Measurements from ENCODE around the gene DDX27. TPM values are rescaled to one million over a fixed set of nuclear protein-coding genes. Genes with fewer than 3 reads are reported as not detected.
"Not testable (repeated sequence)": the region's sequence is repeated elsewhere in the genome, so short reads cannot be mapped to it uniquely, and the experiment has no call there.

DDX27 gene
- total RNA-seq, 1 donor from 2014 or later: 13.4 TPM

DNA sequence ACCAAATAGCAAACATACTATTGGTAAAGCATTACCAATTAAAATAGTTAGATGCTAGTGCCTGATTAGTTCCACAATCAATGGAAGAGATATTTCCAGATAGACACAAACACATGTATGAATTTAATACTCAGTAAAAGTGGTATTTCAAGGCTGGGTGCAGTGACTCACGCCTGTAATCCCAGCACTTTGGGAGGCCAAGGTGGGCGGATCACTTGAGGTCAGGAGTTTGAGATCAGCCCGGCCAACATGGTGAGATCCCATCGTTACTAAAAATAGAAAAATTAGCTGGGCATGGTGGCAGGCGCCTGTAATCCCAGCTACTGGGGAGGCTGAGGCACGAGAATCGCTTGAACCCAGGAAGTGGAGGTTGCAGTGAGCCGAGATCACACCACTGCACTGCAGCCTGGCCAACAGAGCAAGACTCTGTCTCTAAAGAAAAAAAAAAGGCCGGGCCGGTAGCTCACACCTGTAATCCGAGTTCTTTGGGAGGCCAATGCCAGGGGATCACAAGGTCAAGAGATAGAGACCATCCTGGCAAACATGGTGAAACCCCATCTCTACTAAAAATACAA, 26.2 kb upstream of the DDX27 start:
- ATAC-seq; intact Hi-C loops (cut with micrococcal nuclease); DNase-seq: not testable (repeated sequence)

DNA sequence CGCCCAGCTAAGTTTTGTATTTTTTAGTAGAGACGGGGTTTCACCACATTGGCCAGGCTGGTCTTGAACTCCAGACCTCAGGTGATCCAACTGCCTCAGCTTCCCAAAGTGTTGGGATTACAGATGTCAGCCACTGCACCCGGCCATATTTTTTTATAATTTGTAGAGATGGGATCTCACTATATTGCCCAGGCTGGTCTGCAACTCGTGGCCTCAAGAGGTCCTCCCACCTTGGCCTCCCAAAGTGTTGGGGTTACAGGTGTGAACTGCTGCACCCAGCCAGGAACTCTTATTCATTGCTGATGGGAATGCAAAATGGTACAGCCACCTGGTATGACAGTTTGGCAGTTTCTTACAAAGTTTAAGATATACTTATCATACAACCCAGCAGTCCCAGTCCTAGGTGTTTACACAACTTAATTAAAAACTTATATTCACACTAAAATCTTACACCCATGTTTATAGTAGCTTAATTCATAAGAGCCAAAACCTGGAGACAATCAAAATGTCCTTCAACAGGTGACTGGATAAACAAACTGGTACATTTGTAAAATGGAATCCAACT, 19.4 kb upstream of the DDX27 start:
- no peak for ATAC-seq
- DNase-seq: no peak
- intact Hi-C loops (cut with micrococcal nuclease): no loop called here

- DNase-seq (no peak), ATAC-seq (no peak)
- intact Hi-C loops (cut with micrococcal nuclease): no loop called here
Measured at GRCh38 chr20:49203011-49203410, 16.2 kb upstream of the DDX27 start.

- ATAC-seq (no peak), DNase-seq (no peak)
- intact Hi-C loops (cut with micrococcal nuclease): no loop called here
Measured at GRCh38 chr20:49203746-49204145, 15.5 kb upstream of the DDX27 start.

- no peak for ATAC-seq
- DNase-seq: no peak
- intact Hi-C loops (cut with micrococcal nuclease): no loop called here
Measured at GRCh38 chr20:49207076-49207475, 12.1 kb upstream of the DDX27 start.

DNA sequence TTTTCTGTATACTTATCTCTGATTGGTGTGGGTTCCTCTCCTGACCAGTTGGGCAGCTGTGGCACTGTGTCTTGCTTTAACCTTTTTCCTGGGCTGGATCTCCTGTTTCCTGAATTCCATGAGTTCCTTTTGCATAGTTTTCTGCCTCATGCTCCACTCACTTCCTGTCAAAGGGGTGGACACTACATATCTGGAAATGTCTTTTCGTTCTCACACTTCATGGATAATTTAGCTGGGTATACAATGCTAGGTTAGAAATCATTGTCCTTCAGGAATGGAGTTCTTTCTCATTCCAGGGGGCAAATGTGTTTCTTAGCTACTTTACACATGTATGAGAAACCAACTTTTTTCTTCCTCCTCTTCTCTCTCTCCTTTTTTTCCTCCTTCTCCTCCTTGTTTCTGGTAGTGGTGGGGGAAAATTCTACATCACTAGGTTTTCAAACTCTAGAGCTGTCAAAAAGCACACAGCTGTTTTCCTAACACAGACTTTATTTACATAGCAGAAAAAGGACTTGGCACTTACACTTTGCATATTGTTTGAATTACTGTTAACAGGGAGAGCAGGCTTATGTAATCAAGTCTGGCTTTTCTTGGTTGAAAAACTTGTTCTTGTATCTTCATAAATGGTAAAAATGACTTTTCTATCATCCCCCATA, 9.0 kb upstream of the DDX27 start:
- intact Hi-C loops (cut with micrococcal nuclease): no loop called here
- DNase-seq: no peak
- no peak for ATAC-seq

- intact Hi-C loops (cut with micrococcal nuclease): no loop called here
- DNase-seq (no peak), ATAC-seq (no peak)
Measured at GRCh38 chr20:49210757-49211110, 8.5 kb upstream of the DDX27 start.

DNA sequence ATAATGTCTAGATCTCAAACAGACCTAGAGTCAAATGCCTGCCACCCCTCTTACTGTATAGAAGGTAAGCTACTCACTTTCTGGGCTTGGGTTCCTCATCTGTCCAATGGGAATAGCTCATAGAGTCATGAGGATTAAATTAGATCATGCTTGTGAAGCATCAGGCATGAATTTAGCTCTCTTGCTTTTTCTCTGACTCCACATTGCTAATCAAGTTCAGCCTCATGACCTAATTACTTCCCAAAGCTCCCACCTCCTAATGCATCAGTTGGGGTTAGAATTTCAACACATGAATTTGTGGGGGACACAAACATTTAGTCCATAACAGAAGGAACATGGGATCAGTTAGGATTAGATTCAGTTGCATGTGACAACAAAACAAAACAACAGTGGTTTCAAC, 4.6 kb upstream of the DDX27 start:
- no peak for ATAC-seq
- no peak for DNase-seq
- intact Hi-C loops (cut with micrococcal nuclease): loop anchor here (2.0 kb wide), 1 partner anchor 82 kb away; no protein-coding TSS in a partner anchor

DNA sequence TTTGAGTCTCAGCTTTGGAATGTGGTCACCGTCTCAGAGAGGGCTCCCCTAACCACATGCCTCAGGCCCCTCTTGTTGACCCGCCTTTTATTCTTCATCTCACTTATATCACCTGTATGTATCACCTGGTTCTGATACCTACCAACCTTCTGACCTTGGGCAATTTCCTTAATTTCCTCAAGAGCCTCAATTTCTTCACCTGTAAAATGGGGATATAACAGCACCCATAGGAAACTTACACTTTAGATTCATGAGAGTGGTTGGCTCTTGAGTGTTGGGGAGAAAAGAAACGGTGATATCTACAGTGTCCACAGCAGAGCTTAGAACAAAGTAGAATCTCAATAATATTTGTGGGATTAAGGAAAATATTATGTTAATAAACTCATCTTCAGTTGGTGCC, 4.0 kb upstream of the DDX27 start:
- ATAC-seq: no peak
- intact Hi-C loops (cut with micrococcal nuclease): loop anchor here (2.0 kb wide), 1 partner anchor 82 kb away; no protein-coding TSS in a partner anchor
- DNase-seq: no peak

GRCh38 chr20:49216991-49217578, 2.1 kb upstream of the DDX27 start:
- peak; percentile 58 for ATAC-seq
- intact Hi-C loops (cut with micrococcal nuclease): no loop called here
- peak; percentile 94 for DNase-seq

- peak; percentile 9 for ATAC-seq
- intact Hi-C loops (cut with micrococcal nuclease): not testable (repeated sequence)
- DNase-seq: peak; percentile 52
Measured at GRCh38 chr20:49218739-49219090, 501 bp upstream of the DDX27 start.

GRCh38 chr20:49219924-49220831, 962 bp downstream of the DDX27 start:
- peak; percentile 2 for ATAC-seq
- intact Hi-C loops (cut with micrococcal nuclease): no loop called here
- DNase-seq: no peak

DNA sequence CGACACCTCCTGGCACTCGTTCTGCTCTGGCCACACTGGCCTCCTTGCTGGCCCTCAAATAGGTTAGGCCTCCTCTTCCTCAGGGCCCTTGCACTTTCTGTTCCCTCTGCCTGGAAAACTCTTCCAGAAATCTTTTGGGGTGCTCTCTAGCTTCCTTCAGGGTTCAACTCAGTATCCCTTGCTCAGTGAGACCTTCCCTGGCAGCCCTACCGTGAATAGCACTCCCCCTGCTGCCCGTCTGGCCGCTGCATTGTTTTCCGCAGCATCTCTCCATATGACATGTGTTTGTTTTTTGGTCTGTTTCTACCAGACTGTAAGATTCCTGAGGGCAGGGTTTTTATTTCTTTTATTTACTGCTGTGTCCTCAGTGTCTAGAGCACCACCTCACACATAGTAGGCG, 6.7 kb downstream of the DDX27 start:
- DNase-seq (no peak), ATAC-seq (no peak)
- intact Hi-C loops (cut with micrococcal nuclease): no loop called here

DNA sequence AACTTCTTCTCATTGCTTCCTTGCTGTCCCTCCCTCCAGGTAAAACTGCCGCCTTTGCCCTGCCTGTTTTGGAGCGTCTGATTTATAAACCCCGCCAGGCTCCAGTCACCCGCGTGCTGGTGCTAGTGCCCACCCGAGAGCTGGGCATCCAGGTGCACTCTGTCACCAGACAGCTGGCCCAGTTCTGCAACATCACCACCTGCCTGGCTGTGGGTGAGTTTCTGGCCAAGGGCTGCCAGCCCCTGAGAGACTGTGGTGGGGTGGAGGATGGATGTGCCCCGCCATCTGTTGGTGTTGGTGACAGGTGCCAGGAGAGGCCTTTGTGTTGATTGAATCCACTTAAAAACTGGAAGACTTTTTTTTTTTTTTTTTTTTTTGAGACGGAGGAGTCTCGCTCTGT, 9.5 kb downstream of the DDX27 start:
- no peak for ATAC-seq
- intact Hi-C loops (cut with micrococcal nuclease): no loop called here
- DNase-seq: no peak

GRCh38 chr20:49229381-49229780, 10.2 kb downstream of the DDX27 start:
- no peak for DNase-seq
- no peak for ATAC-seq
- intact Hi-C loops (cut with micrococcal nuclease): no loop called here

DNA sequence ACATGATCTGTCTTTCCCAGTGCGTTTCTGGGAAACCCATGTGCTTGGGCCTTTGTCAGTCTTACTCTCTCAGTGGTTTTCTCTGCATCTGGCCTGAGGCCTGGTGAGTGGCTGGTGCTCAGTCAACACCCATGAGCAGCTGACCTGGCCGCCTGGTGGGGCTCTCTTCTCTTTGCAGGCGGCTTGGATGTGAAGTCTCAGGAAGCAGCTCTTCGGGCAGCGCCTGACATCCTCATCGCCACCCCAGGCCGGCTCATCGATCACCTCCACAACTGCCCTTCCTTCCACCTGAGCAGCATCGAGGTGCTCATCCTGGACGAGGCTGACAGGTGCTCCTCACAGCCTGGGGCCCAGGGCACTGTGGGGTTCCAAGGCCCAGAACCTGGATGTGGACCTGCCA, 10.8 kb downstream of the DDX27 start:
- no peak for DNase-seq
- no peak for ATAC-seq
- intact Hi-C loops (cut with micrococcal nuclease): no loop called here

DNA sequence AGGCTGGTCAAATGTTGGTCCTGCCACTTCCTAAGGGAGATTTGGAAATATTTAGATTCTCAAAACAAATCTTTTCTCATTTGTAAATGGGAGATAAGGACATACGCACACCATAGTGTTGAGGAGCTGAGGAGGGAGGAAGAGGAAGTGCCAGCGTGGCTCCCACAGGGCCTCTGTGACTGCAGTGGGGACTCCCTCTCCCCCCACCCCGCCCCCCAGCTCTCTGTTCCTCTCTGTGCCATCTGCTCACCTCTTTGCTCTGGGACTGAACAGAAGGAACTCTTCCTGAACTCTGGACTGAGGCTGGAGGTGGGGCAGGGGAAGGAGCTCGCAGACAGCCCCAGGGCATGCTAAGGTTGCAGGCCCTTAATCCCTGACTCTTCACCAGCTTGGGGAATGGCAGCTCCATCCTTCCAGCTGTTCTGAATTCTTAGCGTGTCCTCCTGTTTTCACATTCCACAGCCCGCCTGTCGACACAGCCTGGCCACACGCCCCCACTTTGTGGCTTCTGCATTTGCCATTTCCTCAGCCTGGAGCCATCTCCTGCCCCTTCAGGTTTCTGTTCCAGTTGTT, 11.4 kb downstream of the DDX27 start:
- intact Hi-C loops (cut with micrococcal nuclease): no loop called here
- DNase-seq: peak; percentile 43
- peak; percentile 54 for ATAC-seq

- DNase-seq: no peak
- intact Hi-C loops (cut with micrococcal nuclease): no loop called here
- ATAC-seq: no peak
Measured at GRCh38 chr20:49231471-49231870, 12.3 kb downstream of the DDX27 start.

GRCh38 chr20:49233226-49233625, 14.0 kb downstream of the DDX27 start:
- intact Hi-C loops (cut with micrococcal nuclease): no loop called here
- no peak for ATAC-seq
- DNase-seq: no peak

Data from left ventricle myocardium superior (tissue), 1 donor.